BLaER1 treated with 17β-estradiol and CSF1 and Interleukin-3, amounts not matched to agents 10 nM and 100 nM (cell line): ENCODE data around the gene TFPI.

Experiments
- H3K27ac ChIP-seq, 11 experiments: shearing (Covaris generic); formaldehyde crosslinking; 2 replicates each; pipeline ENCODE4 v1.8.1; 2022
- H3K27me3 ChIP-seq, 11 experiments: shearing (Covaris generic); formaldehyde crosslinking; 2 replicates each; pipeline ENCODE4 v1.8.1; 2022
- H3K36me3 ChIP-seq, 11 experiments: shearing (Covaris generic); formaldehyde crosslinking; 2 replicates each; pipeline ENCODE4 v1.8.1; 2022
- H3K4me1 ChIP-seq, 10 experiments: shearing (Covaris generic); formaldehyde crosslinking; 2 replicates each; pipeline ENCODE4 v1.8.1; 2022
- H3K4me2 ChIP-seq, 11 experiments: shearing (Covaris generic); formaldehyde crosslinking; 2 replicates each; pipeline ENCODE4 v1.8.1; 2022
- H3K4me3 ChIP-seq, 10 experiments: shearing (Covaris generic); formaldehyde crosslinking; 2 replicates each; pipeline ENCODE4 v1.8.1; 2022
- H3K9ac ChIP-seq, 11 experiments: shearing (Covaris generic); formaldehyde crosslinking; 2 replicates each; pipeline ENCODE4 v1.8.1; 2022
- H3K9me3 ChIP-seq, 11 experiments: shearing (Covaris generic); formaldehyde crosslinking; replicated peaks in 1 of 11; 2 replicates each; pipeline ENCODE4 v1.8.1; 2022
- H4K20me1 ChIP-seq, 11 experiments: shearing (Covaris generic); formaldehyde crosslinking; 2 replicates each; pipeline ENCODE4 v1.8.1; 2022
- Cebpa-rat ChIP-seq, 11 experiments: shearing (Covaris generic); IDR thresholded peaks; 2 replicates each; pipeline ENCODE4 v1.8.1; 2022

The TFPI gene

DNA sequence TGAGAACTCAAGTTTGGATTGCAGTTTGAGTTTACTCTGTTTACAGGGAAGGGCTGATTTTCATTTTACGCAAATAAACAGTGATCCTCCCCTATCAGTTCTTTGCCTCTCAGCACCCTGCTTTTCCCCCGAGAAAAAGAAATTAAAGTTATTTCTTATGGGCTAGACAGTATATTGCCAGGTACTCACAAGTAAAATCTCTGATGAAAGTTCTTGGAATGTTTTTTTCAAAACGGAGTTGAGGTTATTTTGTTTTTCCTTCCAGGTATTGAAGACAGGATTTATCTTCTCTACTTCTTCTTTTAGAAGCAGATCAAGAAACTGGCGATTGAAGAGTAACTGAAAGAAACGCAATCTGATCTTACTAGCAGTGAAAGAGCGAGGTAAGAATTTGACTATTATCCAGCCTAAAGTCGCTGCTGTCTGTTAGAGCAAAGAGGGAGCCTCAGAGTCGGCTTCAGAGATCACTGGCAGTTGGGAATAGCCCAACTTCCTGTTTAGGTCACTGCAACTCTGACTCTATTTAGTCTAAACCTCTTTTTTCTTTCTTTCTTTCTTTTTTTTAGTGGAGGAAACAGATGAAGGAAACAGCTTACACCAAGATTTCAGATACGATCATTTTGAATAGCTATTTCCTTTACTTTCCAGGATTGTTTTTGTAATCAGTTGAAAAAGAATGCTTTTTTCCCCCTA is at the start of gene TFPI:
TSS of gene TFPI (minus strand) at position 425 of the 693 bp plus-strand sequence. CDS start 50,667 bp downstream, outside the sequence.
- peak within 1 kb of the TSS; percentile 28 to 72 (median 48); a peak in 20 of 22 replicates for H3K4me2 ChIP-seq
- H3K4me3 ChIP-seq: peak within 1 kb of the TSS in 3 of 10 experiments; percentile 30 to 40 (median 38); a peak in 4 of 20 replicates
- peaks cover 4 to 12% (median 6%) of the 10 kb centered on the region in 10 experiments; a peak in 14 of 20 replicates for H3K4me1 ChIP-seq
- H3K27ac ChIP-seq: no peak within 1 kb of the TSS
- no peaks in the 10 kb centered on the region for H3K36me3 ChIP-seq
- H3K9me3 ChIP-seq: peaks cover 0 to 18% (median 13%) of the 10 kb centered on the region in 11 experiments; a peak in 11 of 22 replicates
- TF ChIP-seq Cebpa-rat (IDR thresholded peaks at IDR 0.05): no peak
- H3K27me3 ChIP-seq: peaks cover 0 to 7% (median 0%) of the 10 kb centered on the region in 11 experiments; a peak in 5 of 22 replicates
- peak within 1 kb of the TSS in 3 of 11 experiments; percentile 14 to 60 (median 30); a peak in 4 of 22 replicates for H3K9ac ChIP-seq
- H4K20me1 ChIP-seq: no peaks in the 10 kb centered on the region

DNA sequence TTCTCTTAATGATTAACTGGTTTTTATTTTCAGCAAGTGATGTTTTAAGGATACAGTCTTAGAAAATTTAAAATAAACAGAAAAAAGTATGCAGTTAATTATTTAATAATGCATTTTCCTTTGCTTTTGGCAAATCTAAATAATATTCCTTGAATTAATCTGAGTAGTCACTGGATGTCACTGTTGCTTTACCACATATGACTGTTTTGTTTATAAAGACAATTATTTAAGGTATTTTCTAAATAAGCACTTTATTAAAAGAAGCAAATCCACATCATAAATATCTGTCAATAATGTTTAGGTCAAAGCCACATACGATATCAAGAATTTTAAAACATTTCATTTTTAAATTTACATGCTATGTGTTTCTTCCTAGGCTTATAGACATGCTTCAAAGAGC is 40.6 kb upstream of the TFPI start:
- peaks cover 0 to 11% (median 0%) of the 10 kb centered on the region in 11 experiments; a peak in 4 of 22 replicates for H3K9me3 ChIP-seq
- H3K4me2 ChIP-seq: no peak overlapping the region
- H3K4me3 ChIP-seq: no peak overlapping the region
- H4K20me1 ChIP-seq: no peaks in the 10 kb centered on the region
- H3K4me1 ChIP-seq: no peaks in the 10 kb centered on the region
- no peak overlapping the region for H3K9ac ChIP-seq
- no peak overlapping the region for H3K27ac ChIP-seq
- TF ChIP-seq Cebpa-rat (IDR thresholded peaks at IDR 0.05): no peak
- no peaks in the 10 kb centered on the region for H3K27me3 ChIP-seq
- no peaks in the 10 kb centered on the region for H3K36me3 ChIP-seq

GRCh38 chr2:187593697-187594096 is 39.5 kb upstream of the TFPI start:
- no peaks in the 10 kb centered on the region for H4K20me1 ChIP-seq
- no peak overlapping the region for H3K4me2 ChIP-seq
- no peak overlapping the region for H3K4me3 ChIP-seq
- no peak overlapping the region for H3K9ac ChIP-seq
- peaks cover 0 to 11% (median 0%) of the 10 kb centered on the region in 11 experiments; a peak in 4 of 22 replicates for H3K9me3 ChIP-seq
- no peaks in the 10 kb centered on the region for H3K27me3 ChIP-seq
- no peak overlapping the region for H3K27ac ChIP-seq
- no peaks in the 10 kb centered on the region for H3K4me1 ChIP-seq
- no peaks in the 10 kb centered on the region for H3K36me3 ChIP-seq
- TF ChIP-seq Cebpa-rat (IDR thresholded peaks at IDR 0.05): no peak

DNA sequence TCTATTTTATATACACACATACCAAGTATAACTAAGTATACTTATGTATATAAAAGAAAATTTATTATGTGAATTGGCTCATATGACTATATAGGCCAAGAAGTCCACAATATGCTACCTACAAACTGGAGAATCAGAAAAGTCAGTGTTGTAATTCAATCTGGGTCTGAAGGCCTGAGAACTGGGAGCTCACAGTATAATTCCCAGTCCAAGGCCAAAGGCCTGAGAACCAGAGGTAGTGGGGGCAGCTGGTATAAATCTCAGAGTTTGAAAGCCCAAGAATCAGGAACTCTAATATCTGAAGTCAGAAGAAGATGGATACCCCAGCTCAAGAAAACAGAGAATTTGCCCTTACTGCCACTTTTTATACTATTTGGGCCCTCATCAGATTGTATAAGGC is 38.9 kb upstream of the TFPI start:
- Histone ChIP-seq H3K27me3 (no peaks in the 10 kb centered on the region), H4K20me1 (no peaks in the 10 kb centered on the region), H3K4me2 (no peak overlapping the region), H3K4me1 (no peaks in the 10 kb centered on the region), H3K4me3 (no peak overlapping the region), H3K9ac (no peak overlapping the region), H3K9me3 (peaks cover 0 to 11% (median 0%) of the 10 kb centered on the region in 11 experiments; a peak in 4 of 22 replicates), H3K36me3 (no peaks in the 10 kb centered on the region), H3K27ac (no peak overlapping the region)
- no peak for TF ChIP-seq Cebpa-rat (IDR thresholded peaks at IDR 0.05)

- no peak for TF ChIP-seq Cebpa-rat (IDR thresholded peaks at IDR 0.05)
- peaks cover 0 to 20% (median 0%) of the 10 kb centered on the region in 11 experiments; a peak in 5 of 22 replicates for H3K9me3 ChIP-seq
- H3K9ac ChIP-seq: no peak overlapping the region
- H4K20me1 ChIP-seq: no peaks in the 10 kb centered on the region
- H3K27me3 ChIP-seq: no peaks in the 10 kb centered on the region
- H3K4me2 ChIP-seq: no peak overlapping the region
- H3K36me3 ChIP-seq: no peaks in the 10 kb centered on the region
- no peak overlapping the region for H3K4me3 ChIP-seq
- no peak overlapping the region for H3K27ac ChIP-seq
- H3K4me1 ChIP-seq: peaks cover 4 to 24% (median 9%) of the 10 kb centered on the region in 10 experiments; a peak in 14 of 20 replicates
Measured at GRCh38 chr2:187590175-187590574, 35.9 kb upstream of the TFPI start.

- Histone ChIP-seq H4K20me1 (no peaks in the 10 kb centered on the region), H3K9me3 (peaks cover 0 to 20% (median 0%) of the 10 kb centered on the region in 11 experiments; a peak in 5 of 22 replicates), H3K27ac (peak overlapping the region in 8 of 11 experiments; percentile 1 to 62 (median 32); a peak in 13 of 22 replicates), H3K4me1 (peaks cover 4 to 24% (median 9%) of the 10 kb centered on the region in 10 experiments; a peak in 14 of 20 replicates), H3K36me3 (no peaks in the 10 kb centered on the region), H3K4me2 (peak overlapping the region in 10 of 11 experiments; percentile 24 to 55 (median 44); a peak in 14 of 22 replicates), H3K9ac (no peak overlapping the region), H3K4me3 (no peak overlapping the region), H3K27me3 (no peaks in the 10 kb centered on the region)
- TF ChIP-seq Cebpa-rat (IDR thresholded peaks at IDR 0.05): peak in 1 of 11 experiments; percentile 72; a peak in 4 of 22 replicates
Measured at GRCh38 chr2:187586011-187586641, 31.9 kb upstream of the TFPI start.

GRCh38 chr2:187581125-187581896 is 27.1 kb upstream of the TFPI start:
- H3K4me1 ChIP-seq: peaks cover 2 to 6% (median 4%) of the 10 kb centered on the region in 10 experiments; a peak in 14 of 20 replicates
- H3K36me3 ChIP-seq: no peaks in the 10 kb centered on the region
- TF ChIP-seq Cebpa-rat (IDR thresholded peaks at IDR 0.05): no peak
- no peaks in the 10 kb centered on the region for H3K27me3 ChIP-seq
- H3K9me3 ChIP-seq: peaks cover 0 to 6% (median 0%) of the 10 kb centered on the region in 11 experiments; a peak in 2 of 22 replicates
- no peaks in the 10 kb centered on the region for H4K20me1 ChIP-seq
- H3K4me3 ChIP-seq: no peak overlapping the region
- H3K27ac ChIP-seq: no peak overlapping the region
- peak overlapping the region in 3 of 11 experiments; percentile 2 to 63 (median 21); a peak in 3 of 22 replicates for H3K4me2 ChIP-seq
- H3K9ac ChIP-seq: no peak overlapping the region

DNA sequence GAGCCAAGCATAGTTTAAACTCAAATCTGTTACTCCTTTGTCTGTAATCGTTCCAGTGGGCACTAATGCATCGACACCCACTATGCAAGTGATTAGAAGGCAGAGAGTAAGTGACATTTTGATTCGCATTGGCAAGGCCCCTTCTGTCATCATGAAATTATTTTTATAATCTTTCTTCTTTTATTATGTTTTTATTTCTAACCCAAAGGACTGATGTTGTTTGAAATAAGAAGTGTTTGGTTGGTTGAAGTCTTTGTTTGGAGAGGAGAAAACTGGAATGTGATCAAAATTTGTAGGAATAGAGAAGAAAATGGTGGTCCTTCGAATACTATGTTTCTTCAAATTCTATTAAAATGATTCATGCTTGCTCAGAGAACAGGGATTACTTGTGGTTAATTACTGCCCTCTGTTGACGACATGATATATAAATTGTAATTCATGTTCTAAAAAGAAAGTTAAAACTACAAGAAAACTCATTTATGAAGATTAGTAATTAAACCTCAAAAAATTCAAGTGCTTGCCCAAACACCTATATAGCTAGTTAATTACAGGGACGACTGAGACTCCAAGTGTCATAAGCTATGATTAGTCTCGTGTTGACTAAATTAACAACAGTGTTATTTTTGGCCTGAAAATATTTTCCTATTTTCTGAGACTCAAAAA is 26.4 kb upstream of the TFPI start:
- Histone ChIP-seq H3K4me2 (no peak overlapping the region; a peak in 1 of 22 replicates), H3K27me3 (no peaks in the 10 kb centered on the region), H4K20me1 (no peaks in the 10 kb centered on the region), H3K27ac (no peak overlapping the region), H3K9ac (no peak overlapping the region), H3K4me3 (no peak overlapping the region), H3K9me3 (peaks cover 0 to 6% (median 0%) of the 10 kb centered on the region in 11 experiments; a peak in 1 of 22 replicates), H3K4me1 (peaks cover 0 to 5% (median 0%) of the 10 kb centered on the region in 10 experiments; a peak in 2 of 20 replicates), H3K36me3 (no peaks in the 10 kb centered on the region)
- TF ChIP-seq Cebpa-rat (IDR thresholded peaks at IDR 0.05): no peak
